Cardiac muscle cell (in vitro differentiated cells and primary cell): Measurements from ENCODE around the gene GRM4. TPM values are rescaled to one million over a fixed set of nuclear protein-coding genes. Genes with fewer than 3 reads are reported as not detected.

Source experiments
- DNase-seq, 2 donors: peaks; one replicate each; pipeline versions ENCODE4 v3.0.0 to v3.0.0-alpha.2; 2010 to 2017; ENCODE audit warnings: low read depth in 1 of 2, low spot score in 1 of 2
- H3K27ac ChIP-seq: fragments of 200-600 bp; sonication (generic); 2 replicates; pipeline ENCODE4 v1.5.1; 2016
- H3K27me3 ChIP-seq: fragments of 200-600 bp; sonication (generic); 2 replicates; pipeline ENCODE4 v1.6.0; 2016; ENCODE audit warnings: control low read depth
- H3K36me3 ChIP-seq: fragments of 200-600 bp; sonication (generic); 2 replicates; pipeline ENCODE4 v1.5.1; 2016; ENCODE audit warnings: control low read depth
- H3K4me1 ChIP-seq: fragments of 200-600 bp; sonication (generic); 2 replicates; pipeline ENCODE4 v1.8.1; 2017; ENCODE audit warnings: low read depth, mild to moderate bottlenecking, mixed run types
- H3K4me3 ChIP-seq: fragments of 200-600 bp; sonication (generic); 2 replicates; pipeline ENCODE4 v1.5.1; 2016; ENCODE audit warnings: mild to moderate bottlenecking
- H3K9me3 ChIP-seq: fragments of 200-600 bp; sonication (generic); 2 replicates; pipeline ENCODE4 v1.5.1; 2017; ENCODE audit warnings: low read depth, mild to moderate bottlenecking, control low read depth
- CTCF ChIP-seq: IDR thresholded peaks from 2 replicates; pipeline ENCODE4 v1.5.1; 2012; ENCODE audit warnings: low read depth, mild to moderate bottlenecking, low read length
- polyA plus RNA-seq: library from polyadenylated mRNA; unstranded; fragments of >200 nt; fragmentation: Nextera tagmentation; extraction: Ambion mirVana; gene quantifications from 2 replicates; pipeline ENCODE4 v1.2.1, GENCODE V29; 2016
- total RNA-seq: library from RNA; depleted of rRNA; stranded (reverse); fragments of >200 nt; gene quantifications from 2 replicates; pipeline ENCODE4 v1.2.3, GENCODE V29; 2016

Gene GRM4
- total and polyA plus RNA-seq, 2 experiments from 2014 or later, result 0.31 to 0.42 TPM

GRCh38 chr6:34022873-34023255 lies 123.0 kb downstream of the GRM4 start:
- no peak for DNase-seq
- H3K27me3 ChIP-seq, result no peaks in the 10 kb centered on the region
- TF ChIP-seq CTCF, result no peak
- H3K9me3 ChIP-seq, result no peaks in the 10 kb centered on the region
- no peak overlapping the region for H3K27ac ChIP-seq
- H3K36me3 ChIP-seq, result no peaks in the 10 kb centered on the region
- no peak overlapping the region for H3K4me3 ChIP-seq
- H3K4me1 ChIP-seq, result no peaks in the 10 kb centered on the region

- DNase-seq, result no peak
- H3K27ac ChIP-seq, result no peak overlapping the region
- H3K27me3 ChIP-seq, result no peaks in the 10 kb centered on the region
- no peaks in the 10 kb centered on the region for H3K36me3 ChIP-seq
- TF ChIP-seq CTCF, result no peak
- no peaks in the 10 kb centered on the region for H3K4me1 ChIP-seq
- H3K4me3 ChIP-seq, result no peak overlapping the region
- no peaks in the 10 kb centered on the region for H3K9me3 ChIP-seq
Measured at GRCh38 chr6:34022250-34022872, 123.5 kb downstream of the GRM4 start.

GRCh38 chr6:34021554-34022190 lies 124.2 kb downstream of the GRM4 start:
- H3K36me3 ChIP-seq, result no peaks in the 10 kb centered on the region
- H3K4me1 ChIP-seq, result no peaks in the 10 kb centered on the region
- H3K27ac ChIP-seq, result no peak overlapping the region
- H3K4me3 ChIP-seq, result no peak overlapping the region
- no peaks in the 10 kb centered on the region for H3K9me3 ChIP-seq
- H3K27me3 ChIP-seq, result no peaks in the 10 kb centered on the region
- no peak for DNase-seq
- TF ChIP-seq CTCF, result no peak

- Histone ChIP-seq H3K27me3 (no peaks in the 10 kb centered on the region), H3K4me1 (no peaks in the 10 kb centered on the region), H3K27ac (no peak overlapping the region), H3K4me3 (no peak overlapping the region), H3K9me3 (no peaks in the 10 kb centered on the region), H3K36me3 (no peaks in the 10 kb centered on the region)
- DNase-seq, result no peak
- no peak for TF ChIP-seq CTCF
Measured at GRCh38 chr6:34020807-34021553, 124.9 kb downstream of the GRM4 start.

- Histone ChIP-seq H3K27ac (no peak overlapping the region), H3K4me3 (no peak overlapping the region), H3K4me1 (no peaks in the 10 kb centered on the region), H3K9me3 (no peaks in the 10 kb centered on the region), H3K36me3 (no peaks in the 10 kb centered on the region), H3K27me3 (no peaks in the 10 kb centered on the region)
- TF ChIP-seq CTCF, result no peak
- DNase-seq, result no peak
Measured at GRCh38 chr6:34020278-34020677, 125.6 kb downstream of the GRM4 start.
